K562 (cell line): ENCODE data around the gene SATB1.

ENCODE experiments used
- ATF6 ChIP-seq: sonication (generic); formaldehyde crosslinking; IDR thresholded peaks from 2 replicates; pipeline ENCODE4 v1.4.0; 2020; ENCODE audit warnings: mild to moderate bottlenecking, missing genetic modification reagents
- CBX5 ChIP-seq: IDR thresholded peaks from 2 replicates; pipeline ENCODE4 v1.6.1; 2014; ENCODE audit warnings: low read depth, borderline replicate concordance
- EP300 ChIP-seq: IDR thresholded peaks from 2 replicates; pipeline ENCODE4 v1.6.1; 2012; ENCODE audit warnings: low read length, improper control_type of control experiment
- HDAC1 ChIP-seq, 2 experiments: fragments of 450-650 bp; IDR thresholded peaks; 2 replicates each; pipeline ENCODE4 v1.6.1; 2016 to 2017; ENCODE audit warnings: inconsistent platforms in 1 of 2, mild to moderate bottlenecking in 1 of 2, moderate library complexity in 1 of 2
- MTF1 ChIP-seq: fragments of 250-450 bp; sonication (Bioruptor Pico); IDR thresholded peaks from 2 replicates; pipeline ENCODE4 v1.9.0; 2021; ENCODE audit warnings: moderate library complexity, mild to moderate bottlenecking, inconsistent platforms, borderline replicate concordance
- PBX2 ChIP-seq, 2 experiments: IDR thresholded peaks in 1 of 2; conservative IDR thresholded peaks in 1 of 2; 2 replicates each; pipeline ENCODE4 v1.6.1; 2016; ENCODE audit warnings: low read depth in 2 of 2, mild to moderate bottlenecking in 1 of 2, missing compliant biosample characterization in 1 of 2, missing genetic modification characterization in 1 of 2, moderate library complexity in 1 of 2
- POLR2AphosphoS5 ChIP-seq: IDR thresholded peaks from 2 replicates; pipeline ENCODE4 v1.6.1; 2011; ENCODE audit warnings: mild to moderate bottlenecking, low read depth, low read length, moderate library complexity; ENCODE audit not compliant: control insufficient read depth, insufficient read depth
- SP1 ChIP-seq: sonication (generic); formaldehyde crosslinking; IDR thresholded peaks from 2 replicates; pipeline ENCODE4 v1.8.1; 2022; ENCODE audit warnings: mild to moderate bottlenecking, missing genetic modification reagents

- TF ChIP-seq ATF6 (CRISPR knock-in tag), result no peak
- no peak for TF ChIP-seq MTF1
- no peak for TF ChIP-seq POLR2AphosphoS5
- no peak for TF ChIP-seq PBX2 (CRISPR knock-in tag; IDR thresholded peaks at IDR 0.05; ENCODE audit: low read depth)
- no peak for TF ChIP-seq PBX2 (tag; conservative IDR thresholded peaks at IDR 0.05; ENCODE audit: low read depth)
- no peak for TF ChIP-seq SP1
- TF ChIP-seq EP300, result no peak
- TF ChIP-seq HDAC1 (IDR thresholded peaks at IDR 0.05), result no peak
- TF ChIP-seq CBX5, result no peak
Measured at GRCh38 chr3:18420555-18420954, 4.6 kb downstream of the SATB1 start.
